ENCODE results near the gene IMMP2L.

The IMMP2L gene

GRCh38 chr7:111018447-111018846 is 543.8 kb downstream of the IMMP2L start:
- Histone ChIP-seq H3K36me3 (ENCODE audit: control insufficient read depth in 2 of 2, insufficient read depth in 2 of 2, low read length in 2 of 2) (no peaks in the 10 kb centered on the region), H3K27me3 (ENCODE audit: control insufficient read depth in 1 of 2, insufficient read depth in 2 of 2, low read length in 2 of 2) (no peaks in the 10 kb centered on the region), H3K4me3 (ENCODE audit: low read length in 2 of 2) (no peak overlapping the region), H3K9me3 (ENCODE audit: control insufficient read depth in 2 of 2, low read length in 2 of 2) (no peaks in the 10 kb centered on the region), H3K27ac (ENCODE audit: low read length) (no peak overlapping the region), H3K9ac (ENCODE audit: low read length in 2 of 2) (no peak overlapping the region), H3K4me1 (ENCODE audit: control insufficient read depth, insufficient read depth, low read length) (no peaks in the 10 kb centered on the region)

DNA sequence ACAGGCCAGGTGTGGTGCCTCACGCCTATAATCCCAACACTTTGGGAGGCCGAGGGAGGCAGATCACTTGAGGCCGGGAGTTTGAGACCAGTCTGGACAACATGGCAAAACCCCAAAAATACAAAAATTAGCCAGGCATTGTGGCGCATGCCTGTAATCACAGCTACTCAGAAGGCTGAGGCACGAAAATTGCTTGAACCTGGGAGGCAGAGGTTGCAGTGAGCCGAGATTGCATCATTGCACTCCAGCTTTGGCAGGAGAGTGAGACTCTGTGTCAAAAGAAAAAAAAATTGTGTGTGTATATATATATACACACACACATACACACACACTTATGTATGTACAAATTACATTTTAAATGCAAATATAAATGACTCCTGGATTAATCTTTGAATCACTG is 548.2 kb downstream of the IMMP2L start:
- Histone ChIP-seq H3K9ac (ENCODE audit: low read length in 2 of 2) (no peak overlapping the region), H3K4me3 (ENCODE audit: low read length in 2 of 2) (no peak overlapping the region), H3K27ac (ENCODE audit: low read length) (no peak overlapping the region), H3K27me3 (ENCODE audit: control insufficient read depth in 1 of 2, insufficient read depth in 2 of 2, low read length in 2 of 2) (no peaks in the 10 kb centered on the region), H3K4me1 (ENCODE audit: control insufficient read depth, insufficient read depth, low read length) (no peaks in the 10 kb centered on the region), H3K9me3 (ENCODE audit: control insufficient read depth in 2 of 2, low read length in 2 of 2) (no peaks in the 10 kb centered on the region), H3K36me3 (ENCODE audit: control insufficient read depth in 2 of 2, insufficient read depth in 2 of 2, low read length in 2 of 2) (no peaks in the 10 kb centered on the region)

GRCh38 chr7:111012799-111013675 is 549.3 kb downstream of the IMMP2L start:
- Histone ChIP-seq H3K27me3 (ENCODE audit: control insufficient read depth in 1 of 2, insufficient read depth in 2 of 2, low read length in 2 of 2) (no peaks in the 10 kb centered on the region), H3K27ac (ENCODE audit: low read length) (no peak overlapping the region), H3K4me3 (ENCODE audit: low read length in 2 of 2) (no peak overlapping the region), H3K9me3 (ENCODE audit: control insufficient read depth in 2 of 2, low read length in 2 of 2) (no peaks in the 10 kb centered on the region), H3K9ac (ENCODE audit: low read length in 2 of 2) (no peak overlapping the region), H3K4me1 (ENCODE audit: control insufficient read depth, insufficient read depth, low read length) (no peaks in the 10 kb centered on the region), H3K36me3 (ENCODE audit: control insufficient read depth in 2 of 2, insufficient read depth in 2 of 2, low read length in 2 of 2) (no peaks in the 10 kb centered on the region)

- Histone ChIP-seq H3K4me1 (ENCODE audit: control insufficient read depth, insufficient read depth, low read length) (no peaks in the 10 kb centered on the region), H3K4me3 (ENCODE audit: low read length in 2 of 2) (no peak overlapping the region), H3K36me3 (ENCODE audit: control insufficient read depth in 2 of 2, insufficient read depth in 2 of 2, low read length in 2 of 2) (no peaks in the 10 kb centered on the region), H3K27me3 (ENCODE audit: control insufficient read depth in 1 of 2, insufficient read depth in 2 of 2, low read length in 2 of 2) (no peaks in the 10 kb centered on the region), H3K9me3 (ENCODE audit: control insufficient read depth in 2 of 2, low read length in 2 of 2) (no peaks in the 10 kb centered on the region), H3K27ac (ENCODE audit: low read length) (no peak overlapping the region), H3K9ac (ENCODE audit: low read length in 2 of 2) (no peak overlapping the region)
These were observed 550.1 kb downstream of the IMMP2L start for GRCh38 chr7:111012149-111012548.

- H3K36me3 ChIP-seq (ENCODE audit: control insufficient read depth in 2 of 2, insufficient read depth in 2 of 2, low read length in 2 of 2): no peaks in the 10 kb centered on the region
- no peak overlapping the region for H3K27ac ChIP-seq (ENCODE audit: low read length)
- no peaks in the 10 kb centered on the region for H3K27me3 ChIP-seq (ENCODE audit: control insufficient read depth in 1 of 2, insufficient read depth in 2 of 2, low read length in 2 of 2)
- H3K4me3 ChIP-seq (ENCODE audit: low read length in 2 of 2): no peak overlapping the region
- no peak overlapping the region for H3K9ac ChIP-seq (ENCODE audit: low read length in 2 of 2)
- no peaks in the 10 kb centered on the region for H3K4me1 ChIP-seq (ENCODE audit: control insufficient read depth, insufficient read depth, low read length)
- H3K9me3 ChIP-seq (ENCODE audit: control insufficient read depth in 2 of 2, low read length in 2 of 2): no peaks in the 10 kb centered on the region
These were observed 550.8 kb downstream of the IMMP2L start for GRCh38 chr7:111011520-111011919.

GRCh38 chr7:111010798-111011197 is 551.5 kb downstream of the IMMP2L start:
- H3K4me3 ChIP-seq (ENCODE audit: low read length in 2 of 2): no peak overlapping the region
- H3K9me3 ChIP-seq (ENCODE audit: control insufficient read depth in 2 of 2, low read length in 2 of 2): no peaks in the 10 kb centered on the region
- no peaks in the 10 kb centered on the region for H3K36me3 ChIP-seq (ENCODE audit: control insufficient read depth in 2 of 2, insufficient read depth in 2 of 2, low read length in 2 of 2)
- no peaks in the 10 kb centered on the region for H3K4me1 ChIP-seq (ENCODE audit: control insufficient read depth, insufficient read depth, low read length)
- no peak overlapping the region for H3K9ac ChIP-seq (ENCODE audit: low read length in 2 of 2)
- no peak overlapping the region for H3K27ac ChIP-seq (ENCODE audit: low read length)
- H3K27me3 ChIP-seq (ENCODE audit: control insufficient read depth in 1 of 2, insufficient read depth in 2 of 2, low read length in 2 of 2): no peaks in the 10 kb centered on the region

- H3K9me3 ChIP-seq (ENCODE audit: control insufficient read depth in 2 of 2, low read length in 2 of 2): no peaks in the 10 kb centered on the region
- no peak overlapping the region for H3K4me3 ChIP-seq (ENCODE audit: low read length in 2 of 2)
- H3K27ac ChIP-seq (ENCODE audit: low read length): no peak overlapping the region
- H3K4me1 ChIP-seq (ENCODE audit: control insufficient read depth, insufficient read depth, low read length): no peaks in the 10 kb centered on the region
- no peaks in the 10 kb centered on the region for H3K27me3 ChIP-seq (ENCODE audit: control insufficient read depth in 1 of 2, insufficient read depth in 2 of 2, low read length in 2 of 2)
- H3K9ac ChIP-seq (ENCODE audit: low read length in 2 of 2): no peak overlapping the region
- no peaks in the 10 kb centered on the region for H3K36me3 ChIP-seq (ENCODE audit: control insufficient read depth in 2 of 2, insufficient read depth in 2 of 2, low read length in 2 of 2)
These were observed 552.7 kb downstream of the IMMP2L start for GRCh38 chr7:111009526-111010040.

GRCh38 chr7:111006691-111007090 is 555.6 kb downstream of the IMMP2L start:
- Histone ChIP-seq H3K9ac (ENCODE audit: low read length in 2 of 2) (no peak overlapping the region), H3K9me3 (ENCODE audit: control insufficient read depth in 2 of 2, low read length in 2 of 2) (no peaks in the 10 kb centered on the region), H3K4me3 (ENCODE audit: low read length in 2 of 2) (no peak overlapping the region), H3K36me3 (ENCODE audit: control insufficient read depth in 2 of 2, insufficient read depth in 2 of 2, low read length in 2 of 2) (no peaks in the 10 kb centered on the region), H3K27me3 (ENCODE audit: control insufficient read depth in 1 of 2, insufficient read depth in 2 of 2, low read length in 2 of 2) (no peaks in the 10 kb centered on the region), H3K4me1 (ENCODE audit: control insufficient read depth, insufficient read depth, low read length) (no peaks in the 10 kb centered on the region), H3K27ac (ENCODE audit: low read length) (no peak overlapping the region)

GRCh38 chr7:111006040-111006439 is 556.3 kb downstream of the IMMP2L start:
- Histone ChIP-seq H3K4me1 (ENCODE audit: control insufficient read depth, insufficient read depth, low read length) (no peaks in the 10 kb centered on the region), H3K27ac (ENCODE audit: low read length) (no peak overlapping the region), H3K9me3 (ENCODE audit: control insufficient read depth in 2 of 2, low read length in 2 of 2) (no peaks in the 10 kb centered on the region), H3K9ac (ENCODE audit: low read length in 2 of 2) (no peak overlapping the region), H3K36me3 (ENCODE audit: control insufficient read depth in 2 of 2, insufficient read depth in 2 of 2, low read length in 2 of 2) (no peaks in the 10 kb centered on the region), H3K27me3 (ENCODE audit: control insufficient read depth in 1 of 2, insufficient read depth in 2 of 2, low read length in 2 of 2) (no peaks in the 10 kb centered on the region), H3K4me3 (ENCODE audit: low read length in 2 of 2) (no peak overlapping the region)

DNA sequence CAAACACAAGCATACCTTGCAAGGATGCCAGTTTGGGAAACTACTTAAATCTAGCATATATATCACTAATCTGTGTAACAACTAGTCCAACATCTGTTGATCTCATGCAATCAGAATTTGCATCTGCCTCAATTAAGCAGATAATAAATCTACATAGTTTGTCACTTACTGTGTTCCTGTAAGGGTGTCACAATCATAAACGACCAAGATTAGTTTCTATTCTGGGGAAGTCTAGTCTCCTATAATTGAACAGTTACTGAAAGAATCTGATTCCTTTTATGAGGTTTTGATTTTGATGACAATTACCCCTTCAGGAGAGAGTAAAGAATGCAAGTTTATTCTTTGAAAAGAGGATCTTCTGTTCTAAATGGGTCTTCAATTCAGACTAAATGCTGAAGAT is 556.8 kb downstream of the IMMP2L start:
- Histone ChIP-seq H3K9ac (ENCODE audit: low read length in 2 of 2) (no peak overlapping the region), H3K27me3 (ENCODE audit: control insufficient read depth in 1 of 2, insufficient read depth in 2 of 2, low read length in 2 of 2) (no peaks in the 10 kb centered on the region), H3K4me3 (ENCODE audit: low read length in 2 of 2) (no peak overlapping the region), H3K36me3 (ENCODE audit: control insufficient read depth in 2 of 2, insufficient read depth in 2 of 2, low read length in 2 of 2) (no peaks in the 10 kb centered on the region), H3K9me3 (ENCODE audit: control insufficient read depth in 2 of 2, low read length in 2 of 2) (no peaks in the 10 kb centered on the region), H3K27ac (ENCODE audit: low read length) (no peak overlapping the region), H3K4me1 (ENCODE audit: control insufficient read depth, insufficient read depth, low read length) (no peaks in the 10 kb centered on the region)

DNA sequence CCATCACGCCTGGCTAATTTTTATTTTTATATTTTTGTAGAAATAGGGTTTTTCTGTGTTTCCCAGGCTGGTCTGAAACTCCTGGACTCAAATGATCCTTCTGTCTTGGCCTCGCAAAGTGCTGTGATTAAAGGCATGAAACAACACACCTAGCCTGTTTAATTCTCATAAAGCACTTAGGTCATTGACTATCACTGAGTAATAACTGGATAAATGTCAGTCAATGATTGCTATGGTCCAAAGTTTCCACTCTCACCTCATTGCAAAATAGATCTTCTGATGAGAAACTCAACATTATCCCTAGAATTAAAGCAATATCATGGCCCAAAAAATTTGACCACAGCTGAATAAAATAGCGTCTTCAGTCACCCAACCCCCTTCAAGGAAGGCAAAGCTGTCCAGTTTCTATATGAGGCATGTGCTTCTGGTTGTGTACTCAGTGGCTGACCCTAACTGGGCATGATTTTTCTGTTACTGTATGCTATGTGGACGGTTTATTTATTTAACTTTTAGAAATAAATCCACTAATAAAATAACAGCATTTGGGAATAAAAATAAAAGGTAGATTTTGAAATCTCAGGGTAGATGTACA is 557.9 kb downstream of the IMMP2L start:
- Histone ChIP-seq H3K4me3 (ENCODE audit: low read length in 2 of 2) (no peak overlapping the region), H3K36me3 (ENCODE audit: control insufficient read depth in 2 of 2, insufficient read depth in 2 of 2, low read length in 2 of 2) (no peaks in the 10 kb centered on the region), H3K27ac (ENCODE audit: low read length) (no peak overlapping the region), H3K9ac (ENCODE audit: low read length in 2 of 2) (no peak overlapping the region), H3K27me3 (ENCODE audit: control insufficient read depth in 1 of 2, insufficient read depth in 2 of 2, low read length in 2 of 2) (no peaks in the 10 kb centered on the region), H3K9me3 (ENCODE audit: control insufficient read depth in 2 of 2, low read length in 2 of 2) (no peaks in the 10 kb centered on the region), H3K4me1 (ENCODE audit: control insufficient read depth, insufficient read depth, low read length) (no peaks in the 10 kb centered on the region)
